HFF-Myc (cell line): Measurements from ENCODE around the gene FAM229B.

Experiments
- DNase-seq: peaks from one replicate; pipeline ENCODE4 v3.0.0-alpha.2; 2011; ENCODE audit warnings: low read depth; ENCODE audit errors: extremely low read depth
- H3K4me3 ChIP-seq: replicated peaks from 2 replicates; pipeline ENCODE4 v1.5.1; 2011; ENCODE audit warnings: low read depth, mild to moderate bottlenecking, control low read depth, low read length
- TF ChIP-seq, protein P1 (sequence below): IDR thresholded peaks from 2 replicates; pipeline ENCODE4 v1.5.1; 2012; ENCODE audit warnings: mild to moderate bottlenecking, low read depth, low read length, control low read depth; ENCODE audit errors: missing control alignments

The FAM229B gene

DNA sequence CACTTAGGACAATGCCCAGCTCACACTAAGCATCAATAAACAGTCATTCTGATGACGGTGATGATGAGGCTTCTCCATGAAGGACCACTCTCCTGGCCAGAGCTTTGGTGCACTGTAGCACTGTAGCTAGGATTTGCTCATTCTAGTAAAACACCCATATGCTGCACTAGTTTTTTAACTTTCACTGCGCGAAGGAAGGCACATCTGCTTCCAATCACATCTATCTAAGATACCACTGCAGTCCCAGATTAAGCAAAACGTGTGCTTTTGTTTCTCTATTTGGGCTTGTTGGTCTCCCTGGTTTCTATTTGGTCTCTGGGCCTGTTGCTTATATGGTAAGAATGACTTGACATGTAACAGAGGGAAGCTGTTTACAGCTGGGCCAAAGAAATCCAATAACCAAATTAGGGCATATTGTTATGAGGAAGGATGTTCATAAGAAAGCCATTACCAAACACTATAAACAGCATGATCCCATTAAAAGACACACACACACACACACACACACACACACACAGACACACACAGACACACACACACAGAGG is 62.4 kb downstream of the FAM229B start:
- H3K4me3 ChIP-seq: no peak overlapping the region
- TF ChIP-seq, protein P1, sequence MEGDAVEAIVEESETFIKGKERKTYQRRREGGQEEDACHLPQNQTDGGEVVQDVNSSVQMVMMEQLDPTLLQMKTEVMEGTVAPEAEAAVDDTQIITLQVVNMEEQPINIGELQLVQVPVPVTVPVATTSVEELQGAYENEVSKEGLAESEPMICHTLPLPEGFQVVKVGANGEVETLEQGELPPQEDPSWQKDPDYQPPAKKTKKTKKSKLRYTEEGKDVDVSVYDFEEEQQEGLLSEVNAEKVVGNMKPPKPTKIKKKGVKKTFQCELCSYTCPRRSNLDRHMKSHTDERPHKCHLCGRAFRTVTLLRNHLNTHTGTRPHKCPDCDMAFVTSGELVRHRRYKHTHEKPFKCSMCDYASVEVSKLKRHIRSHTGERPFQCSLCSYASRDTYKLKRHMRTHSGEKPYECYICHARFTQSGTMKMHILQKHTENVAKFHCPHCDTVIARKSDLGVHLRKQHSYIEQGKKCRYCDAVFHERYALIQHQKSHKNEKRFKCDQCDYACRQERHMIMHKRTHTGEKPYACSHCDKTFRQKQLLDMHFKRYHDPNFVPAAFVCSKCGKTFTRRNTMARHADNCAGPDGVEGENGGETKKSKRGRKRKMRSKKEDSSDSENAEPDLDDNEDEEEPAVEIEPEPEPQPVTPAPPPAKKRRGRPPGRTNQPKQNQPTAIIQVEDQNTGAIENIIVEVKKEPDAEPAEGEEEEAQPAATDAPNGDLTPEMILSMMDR: no peak
- peak; percentile 93 for DNase-seq

DNA sequence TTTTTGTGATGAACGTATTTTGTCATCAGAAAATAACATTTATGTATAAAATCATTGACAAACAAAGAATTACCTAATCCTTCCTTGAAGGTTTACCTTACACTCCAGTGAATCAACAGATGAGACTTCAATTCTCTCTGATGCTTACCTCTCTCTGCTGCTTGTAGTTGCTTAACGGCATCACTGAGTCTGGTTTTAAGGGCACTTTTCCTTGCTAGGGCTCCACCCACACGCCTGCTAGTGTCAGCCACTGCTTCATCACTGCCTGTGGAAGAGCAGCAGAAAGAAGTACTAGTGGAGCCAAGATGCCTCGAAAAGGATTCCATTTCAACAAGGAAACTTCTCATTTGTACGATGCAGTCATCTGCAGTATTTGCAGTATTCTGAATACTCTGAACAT is 63.0 kb downstream of the FAM229B start:
- DNase-seq: no peak
- TF ChIP-seq, protein P1: no peak
- no peak overlapping the region for H3K4me3 ChIP-seq
